ENCODE data around the gene EPHA4.

GRCh38 chr2:221590861-221591365, 18.8 kb upstream of the EPHA4 start:
- TF ChIP-seq EZH2 (IDR thresholded peaks at IDR 0.05; ENCODE audit: low read length, missing control alignments): no peak
- TF ChIP-seq CTCF (conservative IDR thresholded peaks at IDR 0.05 in 1 of 2, IDR thresholded peaks at IDR 0.05 in 1 of 2; ENCODE audit: low read depth in 1 of 2, low read length in 2 of 2): no peak

Measured in fibroblast of lung (primary cell).